Transverse colon (tissue), 4 donors: ENCODE results near the gene ILDR1.

Experiments used
- CTCF ChIP-seq, 5 experiments: fragments of 200-600 bp in 3 of 5; fragments of 450-650 bp in 2 of 5; sonication (generic) in 3 of 5; IDR thresholded peaks; 1 replicate in 2 of 5; 2 replicates in 3 of 5; pipeline ENCODE4 v1.5.1; 2016 to 2017; ENCODE audit warnings: antibody characterized with exemption in 5 of 5, inconsistent platforms in 3 of 5, mild to moderate bottlenecking in 2 of 5, moderate library complexity in 1 of 5
- POLR2A ChIP-seq: fragments of 450-650 bp; IDR thresholded peaks from one replicate; pipeline ENCODE4 v1.6.1; 2016; ENCODE audit warnings: antibody characterized with exemption, mild to moderate bottlenecking, moderate library complexity
- POLR2AphosphoS5 ChIP-seq, 3 donors: sonication (generic); formaldehyde crosslinking; IDR thresholded peaks; one replicate each; pipeline ENCODE4 v1.6.1; 2016; ENCODE audit warnings: antibody characterized with exemption in 3 of 3

DNA sequence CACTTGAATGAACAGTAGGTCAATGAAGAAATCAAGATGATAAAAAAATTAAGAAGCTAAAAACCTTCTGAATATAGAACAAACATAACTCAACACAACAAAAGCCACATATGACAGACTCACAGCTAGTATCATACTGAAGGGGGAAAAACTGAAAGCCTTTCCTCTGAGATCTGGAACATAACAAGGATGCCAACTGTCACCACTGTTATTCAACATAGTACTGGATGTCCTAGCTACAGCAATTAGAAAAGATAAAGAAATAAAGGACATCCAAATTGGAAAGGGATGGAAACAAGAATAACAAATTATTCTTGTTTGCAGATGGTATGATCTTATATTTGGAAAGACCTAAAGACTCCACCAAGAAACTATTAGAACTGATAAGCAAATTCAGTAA is 60.8 kb downstream of the ILDR1 start:
- TF ChIP-seq POLR2AphosphoS5 (IDR thresholded peaks at IDR 0.05) (no peak), CTCF (IDR thresholded peaks at IDR 0.05) (no peak), POLR2A (no peak)
